Testis (tissue), 3 donors: ENCODE measurements around the gene PRKAG2. TPM values are rescaled to one million over a fixed set of nuclear protein-coding genes. Genes with fewer than 3 reads are reported as not detected.

Experiments used
- DNase-seq: peaks from one replicate; pipeline ENCODE4 v3.0.0-alpha.2; 2019
- H3K27ac ChIP-seq, 2 donors: fragments of 200-600 bp; sonication (generic); one replicate each; pipeline ENCODE4 v1.5.1; 2019
- H3K27me3 ChIP-seq: fragments of 200-600 bp; sonication (generic); one replicate; pipeline ENCODE4 v1.5.1; 2019
- H3K36me3 ChIP-seq: fragments of 200-600 bp; sonication (generic); one replicate; pipeline ENCODE4 v1.5.1; 2017; ENCODE audit warnings: low read depth; ENCODE audit errors: missing control alignments
- H3K4me1 ChIP-seq: fragments of 200-600 bp; sonication (generic); one replicate; pipeline ENCODE4 v1.5.1; 2019
- H3K4me3 ChIP-seq, 2 donors: fragments of 200-600 bp; sonication (generic); one replicate each; pipeline ENCODE4 v1.5.1; 2017 to 2019
- H3K9me3 ChIP-seq: fragments of 200-600 bp; sonication (generic); one replicate; pipeline ENCODE4 v1.5.1; 2017
- CTCF ChIP-seq, 3 experiments: fragments of 450-650 bp in 2 of 3; fragments of 200-600 bp in 1 of 3; sonication (generic) in 1 of 3; IDR thresholded peaks; one replicate each; pipeline ENCODE4 v1.5.1; 2016 to 2019; ENCODE audit warnings: antibody characterized with exemption in 3 of 3, mild to moderate bottlenecking in 2 of 3, moderate library complexity in 1 of 3
- POLR2A ChIP-seq: fragments of 450-650 bp; IDR thresholded peaks from one replicate; pipeline ENCODE4 v1.6.1; 2017; ENCODE audit warnings: antibody characterized with exemption, mild to moderate bottlenecking, moderate library complexity
- WGBS, 2 donors: methylation state at CpG; one replicate each; pipeline ENCODE4 v1.1.5; 2018; 5-methylcytosine and 5-hydroxymethylcytosine counted together
- intact Hi-C: fragments of 100-400 bp; cut with DNase I; formaldehyde crosslinking; loops from one replicate; pipeline ENCODE4 v1.15.1; 2023; ENCODE audit warnings: low total_unique reads
- polyA plus RNA-seq: library from polyadenylated mRNA; stranded (reverse); fragments of 350-450 nt; fragmentation: Illumina TruSeq; extraction: RNeasy Lipid Tissue Mini Kit (QIAGEN cat#74804); gene quantifications from one replicate; pipeline ENCODE4 v1.2.3, GENCODE V29; 2014; ENCODE audit warnings: low read depth, low replicate concordance; ENCODE audit not compliant: insufficient read depth
- total RNA-seq, 2 donors: library from RNA; depleted of rRNA; stranded (reverse); fragments of >200 nt; gene quantifications; one replicate each; pipeline ENCODE4 v1.2.3, GENCODE V29; 2016

PRKAG2 gene
- total and polyA plus RNA-seq, 3 donors from 2014 or later, result 27.9 to 28.7 (median 28.6) TPM

GRCh38 chr7:151856516-151856915 lies 20.4 kb downstream of the PRKAG2 start:
- no peaks in the 10 kb centered on the region for H3K27me3 ChIP-seq
- no peak for DNase-seq
- H3K36me3 ChIP-seq, result no peaks in the 10 kb centered on the region
- no peak for TF ChIP-seq CTCF (IDR thresholded peaks at IDR 0.05)
- H3K27ac ChIP-seq, result no peak overlapping the region
- WGBS, 2 donors, result 88 to 90% methylated on average over 16 of the region's 16 CpGs
- no peak overlapping the region for H3K4me3 ChIP-seq
- intact Hi-C loops, result no loop called here
- no peaks in the 10 kb centered on the region for H3K4me1 ChIP-seq
- no peaks in the 10 kb centered on the region for H3K9me3 ChIP-seq

- no peak for DNase-seq
- no peaks in the 10 kb centered on the region for H3K4me1 ChIP-seq
- TF ChIP-seq CTCF (IDR thresholded peaks at IDR 0.05) (no peak), POLR2A (no peak)
- intact Hi-C loops, result no loop called here
- H3K9me3 ChIP-seq, result no peaks in the 10 kb centered on the region
- no peaks in the 10 kb centered on the region for H3K36me3 ChIP-seq
- no peak overlapping the region for H3K4me3 ChIP-seq
- 89 to 91% methylated on average over 14 of the region's 14 CpGs for WGBS, 2 donors
- no peaks in the 10 kb centered on the region for H3K27me3 ChIP-seq
- no peak overlapping the region for H3K27ac ChIP-seq
Observed at GRCh38 chr7:151856098-151856497, 20.8 kb downstream of the PRKAG2 start.

GRCh38 chr7:151854720-151855071 lies 22.2 kb downstream of the PRKAG2 start:
- H3K4me3 ChIP-seq, result no peak overlapping the region
- WGBS, 2 donors, result 43 to 78% methylated on average over 1 to 7 of the region's 7 CpGs
- no peaks in the 10 kb centered on the region for H3K9me3 ChIP-seq
- no peaks in the 10 kb centered on the region for H3K36me3 ChIP-seq
- no peak for TF ChIP-seq POLR2A
- no peak for TF ChIP-seq CTCF (IDR thresholded peaks at IDR 0.05)
- no peak for DNase-seq
- intact Hi-C loops, result no loop called here
- no peaks in the 10 kb centered on the region for H3K27me3 ChIP-seq
- no peak overlapping the region for H3K27ac ChIP-seq
- H3K4me1 ChIP-seq, result no peaks in the 10 kb centered on the region

GRCh38 chr7:151853896-151854719 lies 22.8 kb downstream of the PRKAG2 start:
- intact Hi-C loops, result no loop called here
- no peak overlapping the region for H3K4me3 ChIP-seq
- no peak for DNase-seq
- no peak for TF ChIP-seq POLR2A
- H3K9me3 ChIP-seq, result no peaks in the 10 kb centered on the region
- H3K4me1 ChIP-seq, result no peaks in the 10 kb centered on the region
- no peak overlapping the region for H3K27ac ChIP-seq
- 73 to 80% methylated on average over 14 to 18 of the region's 18 CpGs for WGBS, 2 donors
- H3K27me3 ChIP-seq, result no peaks in the 10 kb centered on the region
- H3K36me3 ChIP-seq, result no peaks in the 10 kb centered on the region

GRCh38 chr7:151852486-151853396 lies 24.2 kb downstream of the PRKAG2 start:
- intact Hi-C loops, result no loop called here
- TF ChIP-seq CTCF (IDR thresholded peaks at IDR 0.05) (no peak), POLR2A (no peak)
- no peak overlapping the region for H3K4me3 ChIP-seq
- H3K4me1 ChIP-seq, result no peaks in the 10 kb centered on the region
- no peak overlapping the region for H3K27ac ChIP-seq
- DNase-seq, result no peak
- no peaks in the 10 kb centered on the region for H3K27me3 ChIP-seq
- H3K36me3 ChIP-seq, result no peaks in the 10 kb centered on the region
- no peaks in the 10 kb centered on the region for H3K9me3 ChIP-seq
- whole genome bisulfite sequencing, 2 donors, result 82 to 85% methylated on average over 17 to 19 of the region's 19 CpGs
